ENCODE measurements around the gene PCSK5. TPM values are rescaled to one million over a fixed set of nuclear protein-coding genes. Genes with fewer than 3 reads are reported as not detected.

PCSK5 gene
- total RNA-seq, 1 experiment from 2014 or later, result 0.17 TPM

DNA sequence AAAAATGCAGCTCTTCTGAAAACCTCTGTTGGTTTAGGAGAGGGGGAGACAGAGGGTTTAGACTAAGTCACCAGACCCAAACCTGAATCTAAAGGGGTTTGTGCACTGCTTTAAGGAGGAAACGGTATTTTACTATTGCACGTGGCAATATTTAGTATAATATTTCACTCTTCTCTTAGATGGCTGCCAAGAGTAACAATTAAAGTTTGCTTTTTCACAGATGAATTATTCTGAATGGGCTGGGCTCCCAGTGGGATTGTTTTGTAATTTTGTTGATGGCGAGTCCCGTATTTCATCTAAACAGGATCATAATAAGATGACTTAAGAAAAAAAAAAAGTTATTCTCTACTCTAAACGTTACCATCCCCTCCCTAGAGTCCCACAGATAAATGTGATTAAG is 245.4 kb downstream of the PCSK5 start:
- Histone ChIP-seq H3K36me3 (ENCODE audit: insufficient read depth, low read length, poor library complexity, severe bottlenecking) (no peaks in the 10 kb centered on the region), H3K4me1 (ENCODE audit: insufficient read depth, low read length, poor library complexity, severe bottlenecking) (no peaks in the 10 kb centered on the region), H3K9me3 (ENCODE audit: low read depth, low read length, poor library complexity, severe bottlenecking) (no peaks in the 10 kb centered on the region), H3K4me3 (ENCODE audit: low read depth, low read length, poor library complexity, severe bottlenecking) (no peak overlapping the region), H3K27ac (ENCODE audit: low read depth, low read length, poor library complexity, severe bottlenecking) (no peak overlapping the region), H3K27me3 (replicated peaks; ENCODE audit: insufficient read depth, low read depth, low read length, poor library complexity) (peaks cover 71% of the 10 kb centered on the region)
- intact Hi-C loops (cut with micrococcal nuclease; ENCODE audit: unreplicated experiment), result loop anchor here (5.0 kb wide), 1 partner anchor 51 kb away; no protein-coding TSS in a partner anchor
- no peak for TF ChIP-seq EZH2 (IDR thresholded peaks at IDR 0.05; ENCODE audit: borderline replicate concordance, low read depth, low read length, poor library complexity, severe bottlenecking)
- TF ChIP-seq, protein P1, sequence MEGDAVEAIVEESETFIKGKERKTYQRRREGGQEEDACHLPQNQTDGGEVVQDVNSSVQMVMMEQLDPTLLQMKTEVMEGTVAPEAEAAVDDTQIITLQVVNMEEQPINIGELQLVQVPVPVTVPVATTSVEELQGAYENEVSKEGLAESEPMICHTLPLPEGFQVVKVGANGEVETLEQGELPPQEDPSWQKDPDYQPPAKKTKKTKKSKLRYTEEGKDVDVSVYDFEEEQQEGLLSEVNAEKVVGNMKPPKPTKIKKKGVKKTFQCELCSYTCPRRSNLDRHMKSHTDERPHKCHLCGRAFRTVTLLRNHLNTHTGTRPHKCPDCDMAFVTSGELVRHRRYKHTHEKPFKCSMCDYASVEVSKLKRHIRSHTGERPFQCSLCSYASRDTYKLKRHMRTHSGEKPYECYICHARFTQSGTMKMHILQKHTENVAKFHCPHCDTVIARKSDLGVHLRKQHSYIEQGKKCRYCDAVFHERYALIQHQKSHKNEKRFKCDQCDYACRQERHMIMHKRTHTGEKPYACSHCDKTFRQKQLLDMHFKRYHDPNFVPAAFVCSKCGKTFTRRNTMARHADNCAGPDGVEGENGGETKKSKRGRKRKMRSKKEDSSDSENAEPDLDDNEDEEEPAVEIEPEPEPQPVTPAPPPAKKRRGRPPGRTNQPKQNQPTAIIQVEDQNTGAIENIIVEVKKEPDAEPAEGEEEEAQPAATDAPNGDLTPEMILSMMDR (conservative IDR thresholded peaks at IDR 0.05; ENCODE audit: low read depth, low read length), result no peak
- CTCF ChIA-PET, result no interaction called here
- POLR2A ChIA-PET (ENCODE audit: low non-redundant PET), result no interaction called here
- DNase-seq (ENCODE audit: low spot score), result no peak
- no TSS peak for BruUV-seq (replicated peaks)

- Histone ChIP-seq H3K36me3 (ENCODE audit: insufficient read depth, low read length, poor library complexity, severe bottlenecking) (no peaks in the 10 kb centered on the region), H3K4me3 (ENCODE audit: low read depth, low read length, poor library complexity, severe bottlenecking) (no peak overlapping the region), H3K27ac (ENCODE audit: low read depth, low read length, poor library complexity, severe bottlenecking) (no peak overlapping the region), H3K27me3 (replicated peaks; ENCODE audit: insufficient read depth, low read depth, low read length, poor library complexity) (peaks cover 61% of the 10 kb centered on the region), H3K9me3 (ENCODE audit: low read depth, low read length, poor library complexity, severe bottlenecking) (no peaks in the 10 kb centered on the region), H3K4me1 (ENCODE audit: insufficient read depth, low read length, poor library complexity, severe bottlenecking) (no peaks in the 10 kb centered on the region)
- ChIA-PET POLR2A (ENCODE audit: low non-redundant PET) (no interaction called here), CTCF (no interaction called here)
- BruUV-seq (replicated peaks), result no TSS peak
- TF ChIP-seq EZH2 (IDR thresholded peaks at IDR 0.05; ENCODE audit: borderline replicate concordance, low read depth, low read length, poor library complexity, severe bottlenecking), result no peak
- TF ChIP-seq, protein P1 (conservative IDR thresholded peaks at IDR 0.05; ENCODE audit: low read depth, low read length), result no peak
- intact Hi-C loops (cut with micrococcal nuclease; ENCODE audit: unreplicated experiment), result loop anchor here (5.0 kb wide), 1 partner anchor 50 kb away; no protein-coding TSS in a partner anchor
- DNase-seq (ENCODE audit: low spot score), result no peak
Observed at GRCh38 chr9:76136986-76137385, 246.5 kb downstream of the PCSK5 start.

DNA sequence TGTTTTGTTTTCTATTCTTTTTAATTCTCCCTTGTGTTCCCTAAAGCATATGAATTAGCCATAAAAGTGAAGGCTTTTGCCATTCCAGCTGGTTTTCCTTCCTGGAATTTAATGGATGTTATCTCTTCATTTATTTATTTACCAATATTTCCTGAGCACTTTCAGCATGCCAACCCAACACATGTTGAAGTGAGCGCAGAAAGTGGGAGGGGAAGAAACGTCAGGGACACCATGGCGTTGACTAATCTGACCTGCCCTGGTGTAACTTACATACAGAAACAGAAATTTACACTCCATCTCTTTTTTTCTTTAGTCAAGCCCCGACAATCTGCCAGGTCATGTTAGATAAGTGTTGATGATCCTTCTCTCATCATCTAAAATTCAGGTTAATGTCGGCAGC is 247.5 kb downstream of the PCSK5 start:
- TF ChIP-seq, protein P1 (conservative IDR thresholded peaks at IDR 0.05; ENCODE audit: low read depth, low read length), result no peak
- TF ChIP-seq EZH2 (IDR thresholded peaks at IDR 0.05; ENCODE audit: borderline replicate concordance, low read depth, low read length, poor library complexity, severe bottlenecking), result no peak
- Histone ChIP-seq H3K27ac (ENCODE audit: low read depth, low read length, poor library complexity, severe bottlenecking) (no peak overlapping the region), H3K36me3 (ENCODE audit: insufficient read depth, low read length, poor library complexity, severe bottlenecking) (no peaks in the 10 kb centered on the region), H3K4me3 (ENCODE audit: low read depth, low read length, poor library complexity, severe bottlenecking) (no peak overlapping the region), H3K9me3 (ENCODE audit: low read depth, low read length, poor library complexity, severe bottlenecking) (no peaks in the 10 kb centered on the region), H3K27me3 (replicated peaks; ENCODE audit: insufficient read depth, low read depth, low read length, poor library complexity) (peaks cover 61% of the 10 kb centered on the region), H3K4me1 (ENCODE audit: insufficient read depth, low read length, poor library complexity, severe bottlenecking) (no peaks in the 10 kb centered on the region)
- BruUV-seq (replicated peaks), result no TSS peak
- intact Hi-C loops (cut with micrococcal nuclease; ENCODE audit: unreplicated experiment), result loop anchor here (5.0 kb wide), 1 partner anchor 49 kb away; no protein-coding TSS in a partner anchor
- CTCF ChIA-PET, result no interaction called here
- DNase-seq (ENCODE audit: low spot score), result no peak
- POLR2A ChIA-PET (ENCODE audit: low non-redundant PET), result no interaction called here

Measured in A673 (cell line).